Activated T-helper 2 cell treated with anti-CD3 and anti-CD28 coated beads, Interferon-gamma antibody, Interleukin-2, Interleukin-4, amounts not matched to agents 10 μg/mL and 5 μg/mL and 100 μg/mL, durations not matched to agents 14 hours and 24 hours and 36 hours (primary cell): ENCODE results near the gene EML5. TPM values are rescaled to one million over a fixed set of nuclear protein-coding genes. Genes with fewer than 3 reads are reported as not detected.

Experiments used
- DNase-seq: peaks from one replicate; pipeline ENCODE4 v3.0.0; 2021; ENCODE audit warnings: low spot score
- H3K27ac Mint-ChIP-seq: one replicate; pipeline ENCODE4 v1.8.0; 2021; ENCODE audit warnings: mixed read lengths
- H3K27me3 Mint-ChIP-seq: one replicate; pipeline ENCODE4 v1.8.0; 2021; ENCODE audit warnings: low read depth, mixed read lengths
- H3K36me3 Mint-ChIP-seq: one replicate; pipeline ENCODE4 v1.8.0; 2021; ENCODE audit warnings: low read depth, mixed read lengths
- H3K4me1 Mint-ChIP-seq: one replicate; pipeline ENCODE4 v1.8.0; 2021; ENCODE audit warnings: low read depth, mixed read lengths
- H3K4me3 Mint-ChIP-seq: one replicate; pipeline ENCODE4 v1.8.0; 2021; ENCODE audit warnings: low read depth, mild to moderate bottlenecking, moderate library complexity, mixed read lengths
- H3K9me3 Mint-ChIP-seq: one replicate; pipeline ENCODE4 v1.8.0; 2021; ENCODE audit warnings: mixed read lengths
- intact Hi-C: fragments of 100-400 bp; cut with micrococcal nuclease; formaldehyde crosslinking; loops from one replicate; pipeline ENCODE4 v1.15.1; 2023
- total RNA-seq: library from RNA; stranded (reverse); gene quantifications from 2 replicates; pipeline ENCODE4 v1.2.3, GENCODE V29; 2022

Gene EML5
- total RNA-seq, 1 donor from 2014 or later, result 0.55 TPM

DNA sequence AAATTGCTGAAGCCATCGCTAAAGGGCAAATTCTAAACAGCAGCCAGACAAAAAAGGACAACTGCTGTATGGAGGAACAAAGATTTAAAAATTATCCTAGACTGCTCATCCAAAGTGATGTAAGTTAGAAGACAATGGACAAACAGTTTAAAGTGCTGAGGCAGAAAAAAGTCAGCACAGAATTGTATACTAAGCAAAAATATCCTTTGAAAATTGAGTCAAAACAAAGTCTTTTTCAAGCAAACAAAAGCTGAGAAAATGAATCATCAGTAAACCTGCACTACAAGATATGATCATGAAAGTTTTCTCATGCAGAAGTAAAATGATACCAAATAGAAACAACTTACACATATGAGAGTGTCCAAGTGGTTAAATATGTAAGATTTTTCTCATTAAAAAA lies 43.6 kb downstream of the EML5 start:
- intact Hi-C loops, result no loop called here
- no peaks in the 10 kb centered on the region for H3K9me3 Mint-ChIP-seq
- no peaks in the 10 kb centered on the region for H3K4me1 Mint-ChIP-seq

DNA sequence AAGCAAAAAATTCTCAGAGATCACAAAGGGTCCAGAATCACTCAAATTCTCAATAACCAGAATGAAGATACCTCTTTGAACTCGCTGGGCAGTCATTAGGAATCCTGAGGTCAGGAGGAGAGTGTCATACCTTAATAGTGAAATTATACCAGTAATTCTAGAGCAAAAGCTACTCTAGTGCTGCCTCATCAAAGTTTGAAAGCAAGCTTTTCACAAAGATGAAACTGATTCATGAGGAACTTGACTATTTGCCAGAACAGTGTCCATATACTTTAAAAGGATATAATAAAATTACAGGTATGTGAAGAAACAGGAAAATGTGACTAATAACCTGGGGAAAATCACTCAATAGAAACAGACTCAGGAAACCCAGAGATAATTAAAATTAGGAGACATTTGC lies 44.5 kb downstream of the EML5 start:
- H3K4me1 Mint-ChIP-seq, result no peaks in the 10 kb centered on the region
- no peaks in the 10 kb centered on the region for H3K36me3 Mint-ChIP-seq
- no peak overlapping the region for H3K27ac Mint-ChIP-seq

More for the DNA sequence above, 43.6 kb downstream of the EML5 start:
- Mint-ChIP-seq H3K27ac (no peak overlapping the region), H3K27me3 (no peaks in the 10 kb centered on the region), H3K4me3 (no peak overlapping the region), H3K36me3 (no peaks in the 10 kb centered on the region)
- no peak for DNase-seq

DNA sequence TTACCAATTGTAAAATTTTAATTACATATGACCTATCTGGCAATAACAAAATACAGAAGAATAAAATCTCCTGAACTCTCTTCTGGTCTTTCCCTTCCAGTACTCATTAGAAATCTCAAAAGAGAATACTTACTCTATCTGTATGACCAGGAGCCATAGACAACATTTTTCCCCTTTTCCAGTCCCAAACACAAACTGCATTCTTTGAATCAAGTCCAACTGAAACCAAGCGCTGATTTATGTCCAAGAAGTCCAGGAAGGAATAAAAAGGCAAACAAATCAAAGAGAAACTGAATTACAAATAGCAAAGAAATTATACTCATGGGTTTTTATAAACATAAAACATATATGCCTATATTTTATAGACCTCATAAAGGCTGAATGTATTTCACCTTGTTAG lies 46.7 kb downstream of the EML5 start:
- Mint-ChIP-seq H3K4me3 (no peak overlapping the region), H3K27ac (no peak overlapping the region), H3K4me1 (no peaks in the 10 kb centered on the region), H3K27me3 (no peaks in the 10 kb centered on the region), H3K9me3 (no peaks in the 10 kb centered on the region), H3K36me3 (no peaks in the 10 kb centered on the region)
- intact Hi-C loops, result no loop called here
- DNase-seq, result no peak

More for the DNA sequence above, 44.5 kb downstream of the EML5 start:
- no peak overlapping the region for H3K4me3 Mint-ChIP-seq
- H3K27me3 Mint-ChIP-seq, result no peaks in the 10 kb centered on the region
- no peaks in the 10 kb centered on the region for H3K9me3 Mint-ChIP-seq
- intact Hi-C loops, result no loop called here
- no peak for DNase-seq

DNA sequence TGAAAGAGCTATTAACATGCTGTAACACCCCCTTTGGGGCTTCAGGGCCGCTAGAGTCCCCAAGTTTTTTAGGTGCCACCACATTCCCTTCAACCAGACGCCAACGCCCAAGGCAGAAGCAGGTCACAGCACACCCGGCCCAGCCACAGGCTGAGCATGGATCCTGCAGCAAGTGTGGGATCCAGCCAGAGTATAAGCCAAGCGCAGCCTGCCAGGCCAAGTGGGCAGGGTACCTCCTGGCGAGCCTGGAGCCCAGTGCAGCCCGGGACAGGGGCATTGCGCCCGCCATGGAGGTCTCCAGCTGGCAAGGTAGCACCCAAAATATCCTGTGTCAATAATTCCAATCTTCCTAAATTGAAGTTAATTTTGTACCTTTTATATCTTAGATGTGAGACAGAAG lies 55.5 kb downstream of the EML5 start:
- Mint-ChIP-seq H3K36me3 (no peaks in the 10 kb centered on the region), H3K27me3 (no peaks in the 10 kb centered on the region), H3K4me3 (no peak overlapping the region), H3K4me1 (no peaks in the 10 kb centered on the region), H3K9me3 (no peaks in the 10 kb centered on the region), H3K27ac (no peak overlapping the region)
- no peak for DNase-seq
- intact Hi-C loops, result no loop called here

DNA sequence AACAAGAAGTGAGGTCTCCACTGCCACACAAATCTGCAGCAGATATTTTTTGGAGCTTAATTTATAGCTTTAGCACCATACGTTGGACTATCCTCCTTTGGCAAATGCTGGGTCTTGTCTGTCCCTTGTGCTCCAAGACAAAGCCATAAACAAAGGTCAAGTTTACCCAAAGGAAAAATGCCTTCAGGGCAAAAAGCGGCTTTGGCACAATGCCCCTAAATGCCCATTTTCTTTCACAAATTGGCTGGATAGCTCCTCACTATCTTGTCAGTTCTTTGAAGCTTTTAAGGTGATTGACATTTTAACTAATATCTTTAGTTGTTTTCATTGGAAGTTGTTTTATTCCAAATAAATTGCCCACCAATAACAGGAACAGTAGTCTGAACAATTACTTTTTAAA lies 59.6 kb downstream of the EML5 start:
- no peak overlapping the region for H3K4me3 Mint-ChIP-seq
- H3K27me3 Mint-ChIP-seq, result no peaks in the 10 kb centered on the region
- intact Hi-C loops, result no loop called here
- no peaks in the 10 kb centered on the region for H3K4me1 Mint-ChIP-seq
- no peaks in the 10 kb centered on the region for H3K9me3 Mint-ChIP-seq
- H3K36me3 Mint-ChIP-seq, result no peaks in the 10 kb centered on the region
- no peak overlapping the region for H3K27ac Mint-ChIP-seq
- DNase-seq, result no peak

DNA sequence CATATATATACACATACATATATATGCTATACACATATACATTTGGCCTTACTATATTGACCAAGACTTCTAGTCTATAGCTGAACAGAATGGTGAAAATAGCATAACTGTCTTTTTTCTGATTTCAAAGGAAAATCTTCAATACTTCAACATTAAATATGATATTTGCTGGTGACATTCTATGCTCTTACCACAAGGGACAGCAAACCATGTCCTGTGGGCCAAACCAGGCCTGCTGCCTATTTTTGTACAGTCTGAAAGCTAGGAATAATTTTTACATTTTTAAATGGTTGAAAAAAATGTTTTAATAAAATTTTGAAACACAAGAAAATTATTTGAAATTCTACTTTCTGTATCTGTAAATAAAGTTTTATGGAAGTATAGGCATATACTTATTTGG lies 63.6 kb downstream of the EML5 start:
- Mint-ChIP-seq H3K27ac (no peak overlapping the region), H3K27me3 (no peaks in the 10 kb centered on the region), H3K9me3 (no peaks in the 10 kb centered on the region), H3K4me1 (no peaks in the 10 kb centered on the region), H3K4me3 (no peak overlapping the region), H3K36me3 (no peaks in the 10 kb centered on the region)
- DNase-seq, result no peak
- intact Hi-C loops, result no loop called here

DNA sequence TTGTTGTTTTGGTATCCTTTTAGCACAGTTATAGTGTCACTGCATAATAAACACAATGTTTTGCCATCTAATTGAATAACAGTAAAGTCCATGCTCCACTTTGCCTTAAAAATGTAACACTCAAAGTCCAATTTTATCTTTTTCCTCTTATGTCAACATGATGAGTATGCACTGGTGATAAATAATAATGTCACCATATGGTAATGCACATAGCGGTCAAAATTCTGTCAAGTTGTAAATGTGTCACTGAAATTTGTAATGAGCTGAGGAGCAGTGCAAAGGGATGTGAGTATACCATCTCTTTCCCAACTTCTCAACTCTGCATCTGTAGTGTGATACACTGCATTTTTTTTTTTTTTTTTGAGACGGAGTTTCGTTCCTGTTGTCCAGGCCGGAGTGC lies 65.7 kb downstream of the EML5 start:
- H3K27ac Mint-ChIP-seq, result no peak overlapping the region
- H3K36me3 Mint-ChIP-seq, result no peaks in the 10 kb centered on the region
- intact Hi-C loops, result no loop called here
- no peak for DNase-seq
- H3K27me3 Mint-ChIP-seq, result no peaks in the 10 kb centered on the region
- no peaks in the 10 kb centered on the region for H3K4me1 Mint-ChIP-seq
- no peaks in the 10 kb centered on the region for H3K9me3 Mint-ChIP-seq
- H3K4me3 Mint-ChIP-seq, result no peak overlapping the region

DNA sequence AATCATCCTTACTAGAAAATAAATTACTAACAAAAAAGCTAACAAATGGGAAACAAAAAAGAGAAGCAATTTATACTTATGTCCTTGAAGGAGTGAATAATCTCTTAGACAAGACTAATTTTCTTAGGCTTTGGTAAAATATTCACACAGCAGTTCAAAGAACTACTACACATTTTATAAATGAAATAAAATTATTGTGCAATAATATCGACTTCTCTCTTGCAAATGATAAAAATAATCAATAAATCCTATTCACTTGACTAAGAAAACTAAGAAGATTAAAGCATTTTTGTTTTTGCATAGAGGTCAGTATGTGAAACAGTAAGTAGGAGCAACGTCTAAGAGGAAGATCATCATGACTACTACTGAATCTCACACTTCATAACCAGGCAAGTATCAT lies 82.0 kb downstream of the EML5 start:
- Mint-ChIP-seq H3K4me1 (no peaks in the 10 kb centered on the region), H3K36me3 (no peaks in the 10 kb centered on the region), H3K4me3 (no peak overlapping the region), H3K27ac (no peak overlapping the region), H3K27me3 (no peaks in the 10 kb centered on the region), H3K9me3 (no peaks in the 10 kb centered on the region)
- DNase-seq, result no peak
- intact Hi-C loops, result no loop called here

DNA sequence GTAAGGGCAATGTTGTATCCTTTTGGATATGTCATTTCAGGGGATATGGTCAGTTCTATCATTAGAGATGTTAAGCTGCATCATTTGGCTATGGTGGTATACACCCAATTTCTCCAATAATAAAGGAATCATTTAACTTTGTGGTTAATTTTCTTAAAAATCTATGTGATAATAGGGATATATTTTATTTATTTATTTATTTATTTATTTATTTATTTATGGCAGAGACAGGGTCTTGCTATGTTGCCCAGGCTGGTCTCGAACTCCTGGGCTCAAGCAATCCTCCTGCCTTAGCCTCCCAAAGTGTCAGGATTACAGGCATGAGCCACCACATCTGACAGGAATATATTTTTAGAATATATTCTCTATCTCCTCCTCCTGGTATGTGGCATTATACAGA lies 85.7 kb downstream of the EML5 start:
- H3K36me3 Mint-ChIP-seq, result no peaks in the 10 kb centered on the region
- no peak overlapping the region for H3K27ac Mint-ChIP-seq
- no peak overlapping the region for H3K4me3 Mint-ChIP-seq
- intact Hi-C loops, result no loop called here
- no peaks in the 10 kb centered on the region for H3K4me1 Mint-ChIP-seq
- DNase-seq, result no peak
- H3K27me3 Mint-ChIP-seq, result no peaks in the 10 kb centered on the region
- H3K9me3 Mint-ChIP-seq, result no peaks in the 10 kb centered on the region

DNA sequence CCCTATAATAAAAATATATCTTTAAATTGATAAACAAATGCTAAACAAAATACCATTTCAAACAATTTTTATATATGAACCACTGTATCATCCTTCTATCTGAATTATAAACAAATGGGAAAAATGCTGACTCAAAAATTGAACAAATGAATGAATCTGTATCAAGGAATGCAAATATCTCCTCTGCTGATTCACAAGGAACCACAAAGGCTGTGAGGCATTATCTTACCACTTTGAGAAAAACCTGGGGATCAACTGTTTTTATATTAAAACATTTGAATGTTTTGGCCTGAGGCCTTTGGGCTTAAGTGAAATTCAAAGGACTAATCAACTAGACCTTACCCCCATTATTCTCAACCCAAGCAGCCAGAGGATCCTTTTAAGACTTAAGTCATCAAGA lies 86.3 kb downstream of the EML5 start:
- H3K27me3 Mint-ChIP-seq, result no peaks in the 10 kb centered on the region
- no peak overlapping the region for H3K4me3 Mint-ChIP-seq
- no peaks in the 10 kb centered on the region for H3K9me3 Mint-ChIP-seq
- H3K36me3 Mint-ChIP-seq, result no peaks in the 10 kb centered on the region
- H3K27ac Mint-ChIP-seq, result no peak overlapping the region
- DNase-seq, result no peak
- intact Hi-C loops, result no loop called here
- no peaks in the 10 kb centered on the region for H3K4me1 Mint-ChIP-seq

DNA sequence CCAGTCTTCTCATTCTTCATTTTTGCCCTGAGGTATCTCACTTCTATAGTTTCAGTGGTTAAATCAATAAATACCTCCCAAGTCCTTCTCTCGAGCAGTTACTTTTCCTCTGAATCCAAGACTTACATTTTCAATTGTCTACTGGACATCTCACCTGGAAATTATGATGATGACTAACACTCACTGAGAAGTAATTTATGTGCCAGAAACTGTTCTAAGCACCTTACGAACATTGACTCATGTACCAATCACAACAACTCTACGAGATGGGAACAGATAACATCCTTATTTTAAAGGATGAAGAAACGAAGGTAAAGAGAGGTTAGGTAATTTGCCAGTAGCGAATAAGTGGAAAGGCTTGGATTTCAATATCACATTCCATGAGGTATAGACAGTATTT lies 94.1 kb downstream of the EML5 start:
- H3K27me3 Mint-ChIP-seq, result peaks cover 1% of the 10 kb centered on the region
- H3K27ac Mint-ChIP-seq, result no peak overlapping the region
- intact Hi-C loops, result no loop called here
- no peaks in the 10 kb centered on the region for H3K4me1 Mint-ChIP-seq
- no peaks in the 10 kb centered on the region for H3K36me3 Mint-ChIP-seq
- no peak overlapping the region for H3K4me3 Mint-ChIP-seq
- H3K9me3 Mint-ChIP-seq, result no peaks in the 10 kb centered on the region
- DNase-seq, result no peak

DNA sequence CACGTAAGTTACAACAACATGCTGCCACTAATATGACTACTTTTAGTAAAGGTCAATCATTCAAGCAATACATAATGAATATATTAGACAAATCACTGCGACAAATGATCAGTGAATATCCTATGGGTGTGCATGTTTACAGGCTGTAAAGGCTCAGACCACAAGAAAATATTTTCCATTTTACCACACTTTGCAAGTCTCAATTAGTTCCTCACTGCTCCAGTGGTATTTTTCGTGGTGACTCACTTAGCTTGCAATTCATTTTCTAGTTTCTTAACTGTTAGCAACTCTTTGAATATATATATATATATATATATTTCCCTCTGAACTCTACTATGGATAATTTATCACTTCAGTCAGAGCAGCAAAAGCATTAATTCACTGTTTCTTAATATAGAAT lies 96.9 kb downstream of the EML5 start:
- intact Hi-C loops, result no loop called here
- no peak overlapping the region for H3K27ac Mint-ChIP-seq
- H3K4me3 Mint-ChIP-seq, result no peak overlapping the region
- no peaks in the 10 kb centered on the region for H3K27me3 Mint-ChIP-seq
- DNase-seq, result no peak
- no peaks in the 10 kb centered on the region for H3K9me3 Mint-ChIP-seq
- H3K4me1 Mint-ChIP-seq, result no peaks in the 10 kb centered on the region
- H3K36me3 Mint-ChIP-seq, result no peaks in the 10 kb centered on the region

DNA sequence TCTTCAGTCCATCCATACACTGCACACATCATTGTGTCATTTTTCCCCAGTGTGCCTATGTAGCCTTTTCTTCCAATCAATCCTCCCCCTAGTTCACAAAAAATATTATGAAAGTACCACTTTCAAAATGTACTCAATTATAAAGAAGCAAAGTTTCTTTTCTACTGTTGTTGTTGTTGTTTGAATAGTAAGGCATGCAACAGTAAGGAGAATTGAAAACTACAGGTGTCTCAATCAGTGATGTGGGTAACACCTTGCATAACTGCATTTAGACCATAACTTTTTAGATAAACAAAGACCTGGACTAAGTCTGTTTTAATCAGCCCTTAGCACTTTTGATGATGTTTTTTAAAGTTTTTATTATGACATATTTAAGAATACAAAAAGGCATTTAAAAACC lies 104.4 kb downstream of the EML5 start:
- intact Hi-C loops, result no loop called here
- no peak overlapping the region for H3K27ac Mint-ChIP-seq
- no peak for DNase-seq
- H3K4me1 Mint-ChIP-seq, result no peaks in the 10 kb centered on the region
- H3K36me3 Mint-ChIP-seq, result no peaks in the 10 kb centered on the region
- no peak overlapping the region for H3K4me3 Mint-ChIP-seq
- no peaks in the 10 kb centered on the region for H3K9me3 Mint-ChIP-seq
- H3K27me3 Mint-ChIP-seq, result no peaks in the 10 kb centered on the region

DNA sequence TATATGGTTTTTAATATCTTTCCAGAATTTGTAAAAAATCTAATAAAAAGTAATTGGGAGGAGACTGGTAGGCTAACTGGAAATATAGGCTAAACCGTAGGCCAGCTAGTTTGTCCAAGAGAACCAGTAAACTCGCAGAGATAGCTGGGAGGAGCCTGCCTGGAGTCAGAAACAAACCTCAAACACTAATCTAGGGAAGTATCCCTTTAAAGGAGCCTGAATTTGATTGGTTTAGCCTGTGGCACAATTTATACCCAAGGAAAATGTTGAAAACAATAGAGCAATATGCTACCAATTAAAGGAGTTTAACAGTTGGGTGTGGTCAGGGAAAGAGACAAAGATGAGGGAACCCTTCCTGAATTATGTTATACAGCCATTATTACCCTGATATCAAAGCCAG lies 109.6 kb downstream of the EML5 start:
- Mint-ChIP-seq H3K36me3 (no peaks in the 10 kb centered on the region), H3K27me3 (no peaks in the 10 kb centered on the region), H3K4me1 (no peaks in the 10 kb centered on the region), H3K4me3 (no peak overlapping the region), H3K27ac (no peak overlapping the region), H3K9me3 (no peaks in the 10 kb centered on the region)
- DNase-seq, result no peak
- intact Hi-C loops, result no loop called here
